Esophagus squamous epithelium (tissue), 5 donors: ENCODE results near the gene GINS1. TPM values are rescaled to one million over a fixed set of nuclear protein-coding genes. Genes with fewer than 3 reads are reported as not detected.

Experiments used
- DNase-seq: peaks from one replicate; lab custom pipeline; 2025; lab: John Stamatoyannopoulos, UW
- H3K27ac ChIP-seq, 4 donors: fragments of 200-600 bp; sonication (generic); one replicate each; pipeline ENCODE4 v1.5.1; 2016 to 2019; ENCODE audit warnings: mild to moderate bottlenecking in 1 of 4
- H3K27me3 ChIP-seq, 4 donors: fragments of 200-600 bp; sonication (generic); 1 replicate in 3 of 4; 2 replicates in 1 of 4; pipeline versions ENCODE4 v1.5.1 to v1.6.0; 2017 to 2021; ENCODE audit warnings: antibody characterized with exemption in 1 of 4
- H3K36me3 ChIP-seq, 3 donors: fragments of 200-600 bp; sonication (generic); one replicate each; pipeline ENCODE4 v1.5.1; 2016 to 2019
- H3K4me1 ChIP-seq, 3 donors: fragments of 200-600 bp; sonication (generic); one replicate each; pipeline ENCODE4 v1.5.1; 2017 to 2019
- H3K4me3 ChIP-seq, 4 donors: fragments of 200-600 bp; sonication (generic); 1 replicate in 3 of 4; 2 replicates in 1 of 4; pipeline ENCODE4 v1.5.1; 2016 to 2019; ENCODE audit warnings: mild to moderate bottlenecking in 2 of 4, moderate library complexity in 1 of 4
- H3K9me3 ChIP-seq, 3 donors: fragments of 200-600 bp; sonication (generic); one replicate each; pipeline ENCODE4 v1.5.1; 2016 to 2019
- CTCF ChIP-seq, 6 experiments: fragments of 450-650 bp in 4 of 6; fragments of 200-600 bp in 2 of 6; sonication (generic) in 2 of 6; IDR thresholded peaks; one replicate each; pipeline ENCODE4 v1.5.1; 2016 to 2019; ENCODE audit warnings: antibody characterized with exemption in 6 of 6, mild to moderate bottlenecking in 4 of 6, moderate library complexity in 4 of 6
- POLR2A ChIP-seq, 4 donors: fragments of 450-650 bp; IDR thresholded peaks; one replicate each; pipeline ENCODE4 v1.6.1; 2017; ENCODE audit warnings: antibody characterized with exemption in 4 of 4, mild to moderate bottlenecking in 4 of 4, moderate library complexity in 3 of 4
- WGBS, 2 donors: methylation state at CpG; one replicate each; pipeline ENCODE4 v1.1.5; 2018; 5-methylcytosine and 5-hydroxymethylcytosine counted together
- intact Hi-C: fragments of 100-400 bp; cut with DNase I; formaldehyde crosslinking; loops from one replicate; pipeline ENCODE4 v1.15.0; 2022
- total RNA-seq, 4 donors: library from RNA; depleted of rRNA; stranded (reverse); fragments of >200 nt; gene quantifications; one replicate each; pipeline ENCODE4 v1.1.0, GENCODE V29; 2016
- donor health status: DM: yes; HTN: yes; CAD: no.

The GINS1 gene
- total RNA-seq, 4 donors from 2014 or later = 3.4 to 12.9 (median 6.4) TPM

GRCh38 chr20:25483431-25484132, 76.1 kb downstream of the GINS1 start:
- WGBS, 2 donors = 84% methylated on average over 8 to 10 of the region's 14 CpGs
- intact Hi-C loops = no loop called here

GRCh38 chr20:25484224-25484846, 76.9 kb downstream of the GINS1 start:
- H3K27ac ChIP-seq = peak overlapping the region in 1 of 4 donors; percentile 64
- WGBS, 2 donors = 42 to 77% methylated on average over 9 of the region's 9 CpGs

More at GRCh38 chr20:25483431-25484132, 76.1 kb downstream of the GINS1 start:
- Histone ChIP-seq H3K27ac (no peak overlapping the region), H3K4me1 (peaks cover 24 to 94% (median 58%) of the 10 kb centered on the region in 3 donors), H3K9me3 (no peaks in the 10 kb centered on the region), H3K4me3 (no peak overlapping the region), H3K36me3 (peaks cover 0 to 39% (median 0%) of the 10 kb centered on the region in 3 donors), H3K27me3 (no peaks in the 10 kb centered on the region)
- no peak for DNase-seq
- TF ChIP-seq CTCF (IDR thresholded peaks at IDR 0.05) = no peak
- no peak for TF ChIP-seq POLR2A (IDR thresholded peaks at IDR 0.05)

GRCh38 chr20:25484911-25485511, 77.5 kb downstream of the GINS1 start:
- 22 to 27% methylated on average over 12 of the region's 12 CpGs for WGBS, 2 donors
- H3K36me3 ChIP-seq = peaks cover 0 to 40% (median 0%) of the 10 kb centered on the region in 3 donors
- H3K4me1 ChIP-seq = peaks cover 15 to 80% (median 49%) of the 10 kb centered on the region in 3 donors
- no peak for TF ChIP-seq CTCF (IDR thresholded peaks at IDR 0.05)
- no peaks in the 10 kb centered on the region for H3K9me3 ChIP-seq
- no peak for DNase-seq
- no peaks in the 10 kb centered on the region for H3K27me3 ChIP-seq
- peak overlapping the region in 2 of 4 donors; percentile 4 to 64 for H3K27ac ChIP-seq
- no peak overlapping the region for H3K4me3 ChIP-seq
- intact Hi-C loops = no loop called here

More at GRCh38 chr20:25484224-25484846, 76.9 kb downstream of the GINS1 start:
- intact Hi-C loops = no loop called here
- peaks cover 18 to 87% (median 52%) of the 10 kb centered on the region in 3 donors for H3K4me1 ChIP-seq
- H3K4me3 ChIP-seq = no peak overlapping the region
- TF ChIP-seq POLR2A (IDR thresholded peaks at IDR 0.05) (no peak), CTCF (IDR thresholded peaks at IDR 0.05) (peak in 3 of 6 experiments; percentile 9 to 32 (median 14))
- no peaks in the 10 kb centered on the region for H3K27me3 ChIP-seq
- peaks cover 0 to 40% (median 0%) of the 10 kb centered on the region in 3 donors for H3K36me3 ChIP-seq
- H3K9me3 ChIP-seq = no peaks in the 10 kb centered on the region
- DNase-seq = no peak

GRCh38 chr20:25485872-25486271, 78.4 kb downstream of the GINS1 start:
- no peak overlapping the region for H3K27ac ChIP-seq
- WGBS, 2 donors = 38 to 45% methylated on average over 2 of the region's 2 CpGs
- intact Hi-C loops = no loop called here
- no peak overlapping the region for H3K4me3 ChIP-seq
- H3K4me1 ChIP-seq = peaks cover 15 to 71% (median 46%) of the 10 kb centered on the region in 3 donors
- H3K36me3 ChIP-seq = peaks cover 0 to 42% (median 0%) of the 10 kb centered on the region in 3 donors
- H3K27me3 ChIP-seq = no peaks in the 10 kb centered on the region
- no peaks in the 10 kb centered on the region for H3K9me3 ChIP-seq
- DNase-seq = no peak
- TF ChIP-seq POLR2A (IDR thresholded peaks at IDR 0.05) (no peak), CTCF (IDR thresholded peaks at IDR 0.05) (no peak)
